IPS-18a (cell line): Measurements from ENCODE around the gene LMBRD2.
A peak's percentile ranks its signal among the peaks of the same experiment; 100 is the strongest.

ENCODE experiments used
- H3K27ac ChIP-seq: one replicate; pipeline ENCODE4 v1.5.1; 2013; ENCODE audit warnings: low read length
- H3K27me3 ChIP-seq: one replicate; pipeline ENCODE4 v1.6.1; 2013; ENCODE audit warnings: mild to moderate bottlenecking, low read length; ENCODE audit not compliant: control insufficient read depth, insufficient read depth
- H3K36me3 ChIP-seq: one replicate; pipeline ENCODE4 v1.6.1; 2013; ENCODE audit warnings: low read depth, low read length; ENCODE audit not compliant: control insufficient read depth
- H3K4me1 ChIP-seq: one replicate; pipeline ENCODE4 v1.6.1; 2013; ENCODE audit warnings: low read depth, low read length; ENCODE audit not compliant: control insufficient read depth
- H3K4me3 ChIP-seq: one replicate; pipeline ENCODE4 v1.5.1; 2013; ENCODE audit warnings: low read length
- H3K9ac ChIP-seq: one replicate; pipeline ENCODE4 v1.6.1; 2013; ENCODE audit warnings: mild to moderate bottlenecking, low read length, moderate library complexity
- H3K9me3 ChIP-seq: one replicate; pipeline ENCODE4 v1.6.1; 2013; ENCODE audit warnings: low read depth, low read length; ENCODE audit not compliant: control insufficient read depth

LMBRD2 gene

DNA sequence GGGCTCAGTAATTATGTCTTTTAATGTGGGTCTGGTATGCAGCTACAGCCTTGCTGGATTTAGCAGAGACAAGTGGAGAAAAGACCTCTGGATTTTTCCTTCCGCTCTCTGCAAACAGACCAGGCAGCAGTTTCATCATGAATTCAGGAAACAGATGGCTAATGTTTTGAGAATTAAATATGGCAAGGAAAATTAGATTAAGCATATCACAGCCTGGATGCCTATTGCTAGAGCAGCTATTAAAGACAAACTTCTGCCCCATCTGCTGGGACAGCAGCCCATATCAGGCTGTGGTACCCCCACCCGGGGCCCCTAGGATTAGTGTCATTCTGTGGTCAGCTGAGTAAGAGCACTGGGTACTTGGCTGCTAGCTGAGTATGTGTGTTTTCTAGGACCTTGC, 6.5 kb upstream of the LMBRD2 start:
- Histone ChIP-seq H3K4me3 (no peak overlapping the region), H3K27me3 (no peaks in the 10 kb centered on the region), H3K36me3 (peaks cover 76% of the 10 kb centered on the region), H3K9me3 (no peaks in the 10 kb centered on the region), H3K4me1 (no peaks in the 10 kb centered on the region), H3K9ac (no peak overlapping the region), H3K27ac (no peak overlapping the region)

DNA sequence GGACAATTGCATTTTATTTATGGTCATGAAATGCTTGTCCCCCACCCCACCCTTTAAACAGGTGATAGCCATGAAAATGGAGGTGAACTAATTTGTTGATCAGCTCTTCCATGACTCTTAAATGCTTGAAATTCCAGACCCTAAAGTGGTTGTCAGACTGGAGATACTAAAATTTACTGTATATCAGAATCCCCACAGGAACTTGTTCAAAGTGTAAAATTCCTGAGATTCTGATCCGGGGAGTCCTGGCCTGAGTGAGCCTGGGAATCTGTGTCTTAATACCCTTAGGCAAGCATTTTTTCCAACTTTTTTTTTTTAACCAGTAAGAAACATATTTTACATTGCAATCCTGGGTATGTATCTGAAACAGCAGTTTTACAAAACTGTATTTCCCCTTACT, 4.9 kb upstream of the LMBRD2 start:
- Histone ChIP-seq H3K9ac (no peak overlapping the region), H3K27ac (no peak overlapping the region), H3K9me3 (no peaks in the 10 kb centered on the region), H3K27me3 (no peaks in the 10 kb centered on the region), H3K4me1 (no peaks in the 10 kb centered on the region), H3K4me3 (no peak overlapping the region), H3K36me3 (peaks cover 62% of the 10 kb centered on the region)

DNA sequence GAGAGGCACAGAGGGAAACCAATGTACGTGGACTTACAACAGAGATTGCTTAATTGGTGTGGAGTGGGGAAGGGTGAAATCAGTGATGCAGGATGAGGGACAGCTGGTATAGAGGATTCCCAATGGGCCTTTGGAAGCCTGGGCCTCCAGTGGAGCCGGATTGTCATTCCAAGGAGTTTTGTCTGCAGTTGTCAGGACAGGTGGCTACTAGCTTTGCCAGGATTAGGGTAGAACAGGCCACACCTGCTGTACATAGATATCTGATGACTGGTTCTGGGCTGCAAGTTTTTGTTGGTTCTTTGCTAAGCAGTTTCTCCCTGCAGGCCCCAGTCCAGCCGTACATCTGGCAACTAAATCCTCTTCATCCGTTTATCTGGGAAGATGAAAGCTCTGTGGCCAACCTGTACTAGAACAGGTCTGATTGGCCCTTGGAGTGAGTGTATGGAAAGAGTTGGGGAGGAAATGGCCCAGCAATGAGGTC, 4.5 kb upstream of the LMBRD2 start:
- no peaks in the 10 kb centered on the region for H3K4me1 ChIP-seq
- no peak overlapping the region for H3K9ac ChIP-seq
- no peak overlapping the region for H3K4me3 ChIP-seq
- no peaks in the 10 kb centered on the region for H3K9me3 ChIP-seq
- H3K36me3 ChIP-seq: peaks cover 57% of the 10 kb centered on the region
- H3K27ac ChIP-seq: no peak overlapping the region
- no peaks in the 10 kb centered on the region for H3K27me3 ChIP-seq

DNA sequence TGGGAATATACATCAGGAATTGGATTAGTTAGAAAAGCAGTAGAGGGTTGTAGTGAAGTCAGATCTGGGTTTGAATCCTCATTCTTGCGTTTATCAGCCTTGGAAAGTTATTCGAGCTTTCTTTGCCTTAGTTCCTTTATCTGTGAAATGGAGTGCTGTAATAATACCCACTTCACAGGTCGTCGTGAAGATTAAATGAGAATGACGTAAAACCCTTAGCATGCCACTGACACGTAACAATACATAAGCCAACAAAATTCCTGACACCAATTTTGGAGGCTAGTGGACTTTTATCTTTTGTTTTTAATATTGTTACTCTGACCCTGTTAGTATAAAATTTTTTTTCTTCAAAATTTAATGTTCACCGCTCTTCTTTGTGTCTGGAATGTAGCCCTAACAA, 3.6 kb upstream of the LMBRD2 start:
- no peak overlapping the region for H3K27ac ChIP-seq
- H3K9ac ChIP-seq: no peak overlapping the region
- no peak overlapping the region for H3K4me3 ChIP-seq
- H3K27me3 ChIP-seq: no peaks in the 10 kb centered on the region
- H3K36me3 ChIP-seq: peaks cover 49% of the 10 kb centered on the region
- no peaks in the 10 kb centered on the region for H3K4me1 ChIP-seq
- H3K9me3 ChIP-seq: no peaks in the 10 kb centered on the region

DNA sequence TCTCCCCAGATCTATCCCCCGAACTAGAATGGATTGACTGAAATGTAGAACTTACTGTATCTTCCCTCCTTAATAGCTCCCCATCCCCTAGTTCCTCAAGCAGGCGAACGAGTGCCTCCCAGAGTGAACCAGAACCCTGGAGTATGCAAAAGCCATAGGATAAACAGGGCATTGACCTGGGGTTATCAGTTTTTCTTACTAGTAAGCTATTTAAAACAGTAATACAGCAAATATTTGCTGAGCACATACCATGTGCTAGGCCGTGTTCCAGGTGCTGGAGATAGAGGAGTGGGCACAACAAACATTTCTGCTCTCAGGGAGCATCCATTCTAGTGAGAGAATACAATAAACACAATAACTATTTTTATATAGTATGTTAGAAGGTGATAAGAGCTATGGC, 2.0 kb upstream of the LMBRD2 start:
- H3K9ac ChIP-seq: peak overlapping the region; percentile 94
- peaks cover 34% of the 10 kb centered on the region for H3K36me3 ChIP-seq
- peak overlapping the region; percentile 100 for H3K4me3 ChIP-seq
- H3K9me3 ChIP-seq: no peaks in the 10 kb centered on the region
- H3K27me3 ChIP-seq: no peaks in the 10 kb centered on the region
- no peak overlapping the region for H3K27ac ChIP-seq
- H3K4me1 ChIP-seq: no peaks in the 10 kb centered on the region

DNA sequence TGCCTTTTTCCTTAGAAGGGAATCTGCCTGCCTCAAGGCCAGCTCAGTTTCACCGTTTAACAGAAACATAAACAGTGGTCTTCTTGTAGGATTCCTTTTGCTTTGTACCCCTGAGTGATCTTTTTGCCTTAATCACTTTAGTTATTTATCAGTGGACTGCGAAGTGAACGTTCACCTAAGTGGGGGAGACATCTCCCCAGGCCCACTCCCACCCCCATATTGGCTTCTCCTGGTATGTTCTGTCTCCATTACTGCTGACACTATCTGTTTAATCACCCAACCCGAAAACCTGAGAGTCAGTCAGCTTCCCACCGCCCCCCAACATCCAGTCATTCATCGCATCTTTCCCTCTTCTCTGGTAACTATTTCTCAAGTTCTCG, 1.6 kb upstream of the LMBRD2 start:
- Histone ChIP-seq H3K9ac (peak overlapping the region; percentile 94), H3K27ac (no peak overlapping the region), H3K9me3 (no peaks in the 10 kb centered on the region), H3K4me3 (peak overlapping the region; percentile 100), H3K4me1 (no peaks in the 10 kb centered on the region), H3K27me3 (no peaks in the 10 kb centered on the region), H3K36me3 (peaks cover 31% of the 10 kb centered on the region)

DNA sequence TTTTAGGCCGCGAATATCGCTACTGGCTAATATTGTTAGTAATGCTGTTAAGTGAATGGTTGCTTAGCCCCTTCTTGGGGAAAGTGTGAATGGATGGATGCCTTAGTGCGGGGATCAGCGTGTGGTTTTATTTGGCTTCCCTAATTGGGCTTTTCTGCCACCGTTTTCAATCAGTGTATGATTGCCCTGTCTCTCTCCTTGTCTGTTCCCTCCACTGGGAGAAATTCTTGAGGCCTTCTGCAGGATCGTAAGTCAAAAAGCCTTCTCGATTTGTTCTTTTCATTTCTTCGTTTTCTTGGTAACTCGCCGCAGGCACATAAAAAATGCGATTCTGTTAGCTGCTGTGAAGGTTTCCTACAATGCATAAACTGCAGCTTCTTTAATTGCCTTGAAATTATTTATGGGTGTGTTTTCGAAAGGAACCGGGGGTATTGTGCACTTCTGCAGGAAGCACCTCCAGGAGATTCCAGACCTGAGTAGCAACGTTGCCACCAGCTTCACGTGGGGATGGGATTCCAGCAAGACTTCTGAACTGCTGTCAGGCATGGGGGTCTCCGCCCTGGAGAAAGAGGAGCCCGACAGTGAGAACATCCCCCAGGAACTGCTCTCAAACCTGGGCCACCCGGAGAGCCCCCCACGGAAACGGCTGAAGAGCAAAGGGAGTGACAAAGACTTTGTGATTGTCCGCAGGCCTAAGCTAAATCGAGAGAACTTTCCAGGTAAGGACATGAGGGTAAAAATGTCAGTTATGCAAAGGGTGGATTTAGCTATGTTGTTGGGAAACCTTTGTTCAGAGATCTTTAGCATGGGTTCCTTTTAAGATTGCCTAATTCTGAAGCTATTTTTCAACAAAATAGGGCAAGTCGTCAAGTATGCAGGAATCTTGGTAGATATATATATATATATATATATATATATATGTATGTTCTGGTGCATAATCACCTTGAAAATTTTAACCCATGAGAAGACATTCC, 924 bp upstream of the LMBRD2 start:
- H3K27me3 ChIP-seq: no peaks in the 10 kb centered on the region
- peak overlapping the region; percentile 100 for H3K4me3 ChIP-seq
- H3K4me1 ChIP-seq: no peaks in the 10 kb centered on the region
- peak overlapping the region; percentile 94 for H3K9ac ChIP-seq
- H3K36me3 ChIP-seq: peaks cover 25% of the 10 kb centered on the region
- H3K27ac ChIP-seq: peak overlapping the region; percentile 92
- no peaks in the 10 kb centered on the region for H3K9me3 ChIP-seq

DNA sequence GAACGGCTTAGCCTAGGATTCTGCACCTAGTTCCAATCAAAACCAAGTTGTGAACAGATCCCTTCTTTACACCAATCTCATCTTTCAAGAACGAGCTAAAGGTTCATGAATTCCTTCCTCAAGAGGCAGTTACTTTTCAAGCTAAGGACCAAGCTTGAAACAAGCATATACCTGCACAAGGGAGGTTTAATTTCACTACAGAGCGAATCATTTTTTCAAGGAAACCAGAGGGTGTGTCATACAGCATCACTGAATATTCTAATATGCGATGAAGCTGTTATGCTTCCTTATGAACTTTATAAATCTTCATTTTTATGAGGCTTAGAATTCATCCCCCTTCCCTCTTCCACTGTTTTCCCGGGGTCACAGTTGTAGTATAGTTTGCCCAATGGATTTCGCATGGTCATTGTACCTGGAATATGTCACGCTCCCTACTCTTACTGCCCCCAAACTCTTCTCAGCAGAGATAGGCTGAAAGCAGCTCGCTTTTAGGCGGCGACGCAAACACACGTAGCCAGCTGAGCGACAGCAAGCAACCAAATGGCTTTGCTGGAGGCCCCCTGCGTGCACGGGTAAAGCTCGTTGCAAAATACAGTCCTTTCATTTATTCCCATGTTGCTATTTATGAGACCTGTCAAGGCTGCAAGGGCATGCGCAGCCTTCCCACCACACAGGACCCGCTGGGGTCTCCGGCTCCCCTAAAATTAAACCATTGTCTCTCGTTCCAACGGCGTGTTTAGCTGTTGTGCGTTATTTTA, 832 bp downstream of the LMBRD2 start:
- no peaks in the 10 kb centered on the region for H3K9me3 ChIP-seq
- H3K4me3 ChIP-seq: peak overlapping the region; percentile 100
- no peak overlapping the region for H3K27ac ChIP-seq
- no peaks in the 10 kb centered on the region for H3K27me3 ChIP-seq
- H3K9ac ChIP-seq: peak overlapping the region; percentile 55
- H3K4me1 ChIP-seq: no peaks in the 10 kb centered on the region
- peaks cover 9% of the 10 kb centered on the region for H3K36me3 ChIP-seq

DNA sequence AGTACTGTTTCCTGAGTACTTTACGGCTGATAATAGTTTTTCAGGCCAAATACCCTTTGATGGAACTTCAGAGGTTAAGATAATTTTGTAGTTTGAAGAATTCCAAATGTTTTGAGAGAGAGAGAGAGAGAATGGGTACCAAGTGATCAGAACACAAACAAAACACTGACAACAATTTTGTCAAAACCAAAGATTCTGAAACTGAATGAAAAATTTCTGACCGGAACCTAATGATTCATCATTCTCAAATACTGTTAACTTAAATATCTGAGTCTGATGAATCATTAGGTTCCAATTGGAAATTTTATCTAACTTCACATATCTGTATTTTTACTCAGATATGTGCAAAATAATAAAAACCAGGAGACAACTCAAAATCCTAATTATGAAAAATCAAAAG, 4.0 kb downstream of the LMBRD2 start:
- no peak overlapping the region for H3K9ac ChIP-seq
- H3K4me3 ChIP-seq: no peak overlapping the region
- no peak overlapping the region for H3K27ac ChIP-seq
- no peaks in the 10 kb centered on the region for H3K36me3 ChIP-seq
- no peaks in the 10 kb centered on the region for H3K27me3 ChIP-seq
- H3K9me3 ChIP-seq: no peaks in the 10 kb centered on the region
- no peaks in the 10 kb centered on the region for H3K4me1 ChIP-seq

DNA sequence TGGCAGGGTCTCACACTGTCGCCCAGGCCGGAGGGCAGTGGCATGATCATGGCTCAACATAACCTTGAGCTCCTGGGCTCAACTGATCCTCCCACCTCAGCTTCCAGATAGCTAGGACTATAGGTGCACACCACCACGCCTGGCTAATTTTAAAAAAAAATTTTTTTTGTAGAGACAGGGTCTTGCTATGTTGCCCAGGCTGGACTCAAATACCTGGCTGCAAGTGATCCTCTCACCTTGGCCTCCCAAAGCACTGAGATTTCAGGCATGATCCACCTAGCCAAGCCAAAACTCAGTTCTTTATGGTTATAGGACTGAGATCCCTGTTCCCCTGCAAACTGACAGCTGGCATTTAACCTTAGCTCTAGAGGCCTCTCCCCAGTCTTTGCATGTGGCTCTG, 5.3 kb downstream of the LMBRD2 start:
- Histone ChIP-seq H3K9ac (no peak overlapping the region), H3K36me3 (no peaks in the 10 kb centered on the region), H3K4me3 (no peak overlapping the region), H3K27me3 (no peaks in the 10 kb centered on the region), H3K4me1 (no peaks in the 10 kb centered on the region), H3K9me3 (no peaks in the 10 kb centered on the region), H3K27ac (no peak overlapping the region)

DNA sequence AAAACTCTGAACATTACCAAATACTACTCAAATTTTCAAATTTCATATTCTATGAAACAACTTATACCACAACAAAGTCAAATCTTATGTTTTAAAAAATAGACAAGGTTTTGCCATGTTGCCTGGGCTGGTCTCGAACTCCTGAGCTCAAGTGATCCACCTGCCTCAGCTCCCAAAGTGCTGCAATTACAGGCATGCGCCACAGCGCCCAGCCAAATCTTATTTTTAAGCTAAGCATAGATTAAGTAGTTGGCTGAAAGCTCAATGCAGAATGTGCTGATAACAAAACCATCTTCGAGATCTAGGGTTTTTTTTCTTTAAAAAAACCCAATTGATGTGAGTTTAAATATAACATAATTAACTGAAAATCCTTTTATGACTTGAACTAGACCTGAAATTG, 6.4 kb downstream of the LMBRD2 start:
- H3K4me1 ChIP-seq: no peaks in the 10 kb centered on the region
- H3K4me3 ChIP-seq: no peak overlapping the region
- no peak overlapping the region for H3K27ac ChIP-seq
- no peak overlapping the region for H3K9ac ChIP-seq
- no peaks in the 10 kb centered on the region for H3K9me3 ChIP-seq
- no peaks in the 10 kb centered on the region for H3K27me3 ChIP-seq
- H3K36me3 ChIP-seq: no peaks in the 10 kb centered on the region
